VCaP (cell line): ENCODE data around the gene PLS3.

Experiments
- H3K27ac ChIP-seq: fragments of 450-650 bp; 2 replicates; pipeline ENCODE4 v1.5.1; 2017
- CTCF ChIP-seq: fragments of 450-650 bp; conservative IDR thresholded peaks from 2 replicates; pipeline ENCODE4 v1.5.1; 2017; ENCODE audit warnings: mild to moderate bottlenecking, moderate library complexity

PLS3 gene

GRCh38 chrX:115679460-115679859 lies 118.5 kb downstream of the PLS3 start:
- no peak overlapping the region for H3K27ac ChIP-seq
- TF ChIP-seq CTCF = peak; percentile 29

GRCh38 chrX:115687595-115687994 lies 126.6 kb downstream of the PLS3 start:
- H3K27ac ChIP-seq = no peak overlapping the region
- no peak for TF ChIP-seq CTCF

GRCh38 chrX:115689931-115690330 lies 129.0 kb downstream of the PLS3 start:
- H3K27ac ChIP-seq = no peak overlapping the region
- TF ChIP-seq CTCF = no peak

- peak; percentile 69 for TF ChIP-seq CTCF
Observed at GRCh38 chrX:115690511-115691216, 129.7 kb downstream of the PLS3 start.

GRCh38 chrX:115693476-115693875 lies 132.5 kb downstream of the PLS3 start:
- no peak for TF ChIP-seq CTCF
- no peak overlapping the region for H3K27ac ChIP-seq

More at GRCh38 chrX:115690511-115691216, 129.7 kb downstream of the PLS3 start:
- H3K27ac ChIP-seq = no peak overlapping the region

- H3K27ac ChIP-seq = no peak overlapping the region
- no peak for TF ChIP-seq CTCF
Observed at GRCh38 chrX:115694028-115694427, 133.1 kb downstream of the PLS3 start.

- TF ChIP-seq CTCF = no peak
Observed at GRCh38 chrX:115696039-115696438, 135.1 kb downstream of the PLS3 start.

More at GRCh38 chrX:115696039-115696438, 135.1 kb downstream of the PLS3 start:
- H3K27ac ChIP-seq = no peak overlapping the region
